Measurements from ENCODE around the gene GH2.

Gene GH2

DNA sequence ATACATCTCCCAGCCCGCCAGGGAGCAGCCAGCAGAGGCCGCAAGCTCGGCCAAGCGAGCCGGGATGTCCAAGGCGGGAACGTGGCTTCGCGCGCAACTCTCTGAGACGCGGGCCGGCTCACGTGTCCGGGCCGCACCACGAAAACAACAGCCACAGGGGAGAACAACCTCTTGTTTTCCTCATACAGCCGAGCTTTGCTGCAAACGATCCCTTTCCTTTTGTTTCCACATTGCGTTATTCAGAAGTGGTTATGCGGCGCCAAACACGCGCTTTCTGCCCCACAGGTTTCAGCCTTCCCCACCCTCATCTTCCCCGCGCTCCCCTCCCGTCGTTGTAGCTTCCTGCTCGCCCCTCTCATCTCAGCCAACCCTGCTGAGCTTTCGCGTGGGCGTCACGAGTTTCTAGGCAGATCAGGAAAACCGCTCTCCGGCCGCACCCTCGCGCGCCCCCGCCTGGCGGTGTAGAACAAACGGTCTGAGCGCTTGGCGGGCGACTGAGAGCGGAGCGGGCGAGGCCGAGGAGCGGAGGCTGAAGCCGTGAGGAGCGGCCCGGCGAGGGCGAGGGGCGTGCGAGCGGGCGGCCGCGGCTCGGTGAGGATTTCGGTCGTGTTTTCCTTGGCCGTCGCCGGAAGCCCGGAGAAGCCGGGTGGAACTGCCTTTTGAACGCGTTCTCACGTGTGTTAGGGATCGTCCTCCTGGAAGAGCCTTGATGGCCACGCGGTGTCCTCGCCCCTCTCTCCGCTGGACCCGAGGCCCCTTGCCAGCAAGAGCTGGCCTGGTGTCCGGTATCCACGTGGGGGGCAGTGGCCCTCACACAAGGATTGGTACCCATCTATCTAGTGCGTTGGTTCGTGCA, 32.7 kb downstream of the GH2 start:
- DNase-seq (ENCODE audit: low spot score) = peak; percentile 96
- in situ Hi-C loops (cut with MboI; ENCODE audit: low pct_unique_long_range_greater_than_20kb, low sequenced_read_pairs, unreplicated experiment) = loop anchor here (25.0 kb wide), 1 partner anchor 412 kb away; the partner anchor contains the start of gene CYB561
- TF ChIP-seq, protein P1, sequence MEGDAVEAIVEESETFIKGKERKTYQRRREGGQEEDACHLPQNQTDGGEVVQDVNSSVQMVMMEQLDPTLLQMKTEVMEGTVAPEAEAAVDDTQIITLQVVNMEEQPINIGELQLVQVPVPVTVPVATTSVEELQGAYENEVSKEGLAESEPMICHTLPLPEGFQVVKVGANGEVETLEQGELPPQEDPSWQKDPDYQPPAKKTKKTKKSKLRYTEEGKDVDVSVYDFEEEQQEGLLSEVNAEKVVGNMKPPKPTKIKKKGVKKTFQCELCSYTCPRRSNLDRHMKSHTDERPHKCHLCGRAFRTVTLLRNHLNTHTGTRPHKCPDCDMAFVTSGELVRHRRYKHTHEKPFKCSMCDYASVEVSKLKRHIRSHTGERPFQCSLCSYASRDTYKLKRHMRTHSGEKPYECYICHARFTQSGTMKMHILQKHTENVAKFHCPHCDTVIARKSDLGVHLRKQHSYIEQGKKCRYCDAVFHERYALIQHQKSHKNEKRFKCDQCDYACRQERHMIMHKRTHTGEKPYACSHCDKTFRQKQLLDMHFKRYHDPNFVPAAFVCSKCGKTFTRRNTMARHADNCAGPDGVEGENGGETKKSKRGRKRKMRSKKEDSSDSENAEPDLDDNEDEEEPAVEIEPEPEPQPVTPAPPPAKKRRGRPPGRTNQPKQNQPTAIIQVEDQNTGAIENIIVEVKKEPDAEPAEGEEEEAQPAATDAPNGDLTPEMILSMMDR (IDR thresholded peaks at IDR 0.05; ENCODE audit: extremely low read depth, insufficient read depth, missing control alignments) = peak; percentile 83

DNA sequence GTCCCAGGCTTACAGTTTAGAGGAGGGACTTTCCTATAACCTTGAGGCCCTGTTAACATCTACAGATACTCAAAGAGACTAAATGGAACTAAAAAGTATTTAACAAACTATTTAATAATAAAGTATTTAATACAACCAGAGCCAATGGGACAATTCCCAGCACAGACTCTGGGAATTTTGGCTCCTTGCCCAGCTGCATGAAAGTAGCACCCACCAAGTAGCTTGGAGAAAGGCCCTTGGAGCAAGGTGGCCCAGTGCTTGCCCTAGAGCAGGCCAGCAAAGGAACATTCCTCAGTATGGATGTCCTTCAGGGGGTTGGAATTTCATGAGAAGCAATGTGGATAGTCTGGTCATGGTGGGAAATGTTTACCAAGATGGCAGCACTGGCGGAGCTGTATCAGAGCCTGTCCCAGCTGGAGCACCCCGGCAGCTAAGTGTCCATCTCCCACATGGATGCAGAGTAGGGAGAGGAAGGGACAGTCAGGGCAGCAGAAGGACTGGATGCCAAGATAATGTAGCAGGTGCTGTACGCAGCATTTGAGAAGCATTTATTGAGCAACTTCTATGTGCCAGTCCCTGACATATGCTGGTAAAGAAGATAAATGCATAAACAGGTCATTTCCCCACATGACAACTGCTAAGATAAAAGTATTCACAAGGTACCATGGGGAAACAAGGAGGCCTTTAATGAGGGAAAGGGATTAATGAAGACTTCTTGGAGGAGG, 34.1 kb downstream of the GH2 start:
- TF ChIP-seq, protein P1 (IDR thresholded peaks at IDR 0.05; ENCODE audit: extremely low read depth, insufficient read depth, missing control alignments) = no peak
- in situ Hi-C loops (cut with MboI; ENCODE audit: low pct_unique_long_range_greater_than_20kb, low sequenced_read_pairs, unreplicated experiment) = loop anchor here (25.0 kb wide), 1 partner anchor 410 kb away; the partner anchor contains the start of gene CYB561
- DNase-seq (ENCODE audit: low spot score) = no peak

DNA sequence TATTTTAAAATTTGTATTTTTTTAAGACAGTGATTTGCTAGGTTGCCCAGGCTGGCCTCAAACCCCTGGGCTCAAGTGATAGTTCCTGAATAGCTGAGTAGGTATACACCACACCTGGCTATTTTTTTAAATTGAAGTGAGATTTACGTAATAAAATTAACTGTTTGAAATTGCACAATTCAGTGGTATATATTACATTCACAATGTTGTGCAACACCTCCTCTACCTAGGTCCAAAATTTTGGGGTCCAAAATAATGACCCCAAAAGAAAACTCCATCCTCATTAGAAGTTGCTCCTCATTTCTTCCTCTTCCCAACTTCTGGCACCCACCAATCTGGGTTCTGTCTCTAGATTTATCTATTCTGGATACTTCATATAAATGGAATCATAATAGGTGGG, 36.2 kb downstream of the GH2 start:
- DNase-seq (ENCODE audit: low spot score) = no peak
- in situ Hi-C loops (cut with MboI; ENCODE audit: low pct_unique_long_range_greater_than_20kb, low sequenced_read_pairs, unreplicated experiment) = loop anchor here (25.0 kb wide), 1 partner anchor 408 kb away; the partner anchor contains the start of gene CYB561

DNA sequence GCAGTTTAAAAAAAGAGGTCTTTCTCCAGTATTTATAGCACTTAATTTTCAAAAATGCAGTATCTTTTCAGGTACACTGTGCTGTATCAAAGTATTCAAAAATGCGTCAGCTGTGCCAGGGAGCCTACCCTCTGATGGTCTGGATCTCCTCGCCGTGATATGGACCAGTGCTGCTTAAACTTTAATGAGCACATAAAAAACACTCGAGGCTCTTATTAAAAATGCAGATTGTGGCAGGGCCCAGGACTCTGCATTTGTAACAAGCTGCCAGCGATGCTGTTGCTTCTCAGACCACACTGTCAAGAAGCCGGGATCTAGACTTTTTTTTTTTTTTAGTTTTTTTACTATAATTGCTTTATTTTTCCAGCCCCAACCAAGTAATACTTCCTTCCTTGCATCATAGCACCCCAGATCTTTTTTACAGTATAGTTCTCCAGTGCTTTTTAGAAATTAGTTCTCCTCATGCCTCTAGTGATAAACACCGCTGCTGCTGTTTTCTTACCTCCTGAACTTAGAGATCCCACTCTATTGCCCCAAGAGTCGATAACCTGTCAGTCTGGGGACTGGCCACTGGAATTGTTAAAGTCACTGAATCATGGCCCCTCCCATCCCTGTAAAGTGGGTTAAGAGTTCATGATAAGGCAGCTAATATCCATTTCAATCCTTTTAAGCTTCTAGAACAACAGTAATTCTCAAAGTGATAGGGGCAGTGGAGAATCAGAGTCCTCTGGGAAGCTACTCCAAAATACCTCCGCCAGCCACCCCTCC, 37.6 kb downstream of the GH2 start:
- in situ Hi-C loops (cut with MboI; ENCODE audit: low pct_unique_long_range_greater_than_20kb, low sequenced_read_pairs, unreplicated experiment) = loop anchor here (25.0 kb wide), 1 partner anchor 407 kb away; the partner anchor contains the start of gene CYB561
- no peak for DNase-seq (ENCODE audit: low spot score)
- TF ChIP-seq, protein P1 (IDR thresholded peaks at IDR 0.05; ENCODE audit: extremely low read depth, insufficient read depth, missing control alignments) = no peak

More for the DNA sequence above, 36.2 kb downstream of the GH2 start:
- TF ChIP-seq, protein P1 (IDR thresholded peaks at IDR 0.05; ENCODE audit: extremely low read depth, insufficient read depth, missing control alignments) = no peak

DNA sequence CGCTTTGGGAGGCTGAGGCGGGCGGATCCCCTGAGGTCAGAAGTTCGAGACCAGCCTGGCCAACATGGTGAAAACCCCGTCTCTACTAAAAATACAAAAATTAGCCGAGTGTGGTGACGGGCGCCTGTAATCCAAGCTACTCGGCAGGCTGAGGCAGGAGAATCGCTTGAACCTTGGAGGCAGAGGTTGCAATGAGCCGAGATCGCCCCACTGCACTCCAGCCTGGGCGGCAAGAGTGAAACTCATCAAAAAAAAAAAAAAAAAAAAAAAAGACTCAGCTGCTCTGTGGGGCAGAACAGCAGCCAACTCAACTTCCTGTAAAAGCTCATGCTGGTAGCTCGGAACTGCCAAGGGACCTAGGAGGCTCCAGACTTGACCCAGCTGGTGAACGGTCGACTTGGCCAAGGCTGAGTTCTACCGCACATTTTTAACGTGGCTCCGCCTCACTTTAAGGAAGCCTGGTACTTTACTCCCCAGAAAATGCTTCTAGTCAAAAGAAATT, 38.3 kb downstream of the GH2 start:
- in situ Hi-C loops (cut with MboI; ENCODE audit: low pct_unique_long_range_greater_than_20kb, low sequenced_read_pairs, unreplicated experiment) = loop anchor here (25.0 kb wide), 1 partner anchor 406 kb away; the partner anchor contains the start of gene CYB561
- peak; percentile 60 for DNase-seq (ENCODE audit: low spot score)

DNA sequence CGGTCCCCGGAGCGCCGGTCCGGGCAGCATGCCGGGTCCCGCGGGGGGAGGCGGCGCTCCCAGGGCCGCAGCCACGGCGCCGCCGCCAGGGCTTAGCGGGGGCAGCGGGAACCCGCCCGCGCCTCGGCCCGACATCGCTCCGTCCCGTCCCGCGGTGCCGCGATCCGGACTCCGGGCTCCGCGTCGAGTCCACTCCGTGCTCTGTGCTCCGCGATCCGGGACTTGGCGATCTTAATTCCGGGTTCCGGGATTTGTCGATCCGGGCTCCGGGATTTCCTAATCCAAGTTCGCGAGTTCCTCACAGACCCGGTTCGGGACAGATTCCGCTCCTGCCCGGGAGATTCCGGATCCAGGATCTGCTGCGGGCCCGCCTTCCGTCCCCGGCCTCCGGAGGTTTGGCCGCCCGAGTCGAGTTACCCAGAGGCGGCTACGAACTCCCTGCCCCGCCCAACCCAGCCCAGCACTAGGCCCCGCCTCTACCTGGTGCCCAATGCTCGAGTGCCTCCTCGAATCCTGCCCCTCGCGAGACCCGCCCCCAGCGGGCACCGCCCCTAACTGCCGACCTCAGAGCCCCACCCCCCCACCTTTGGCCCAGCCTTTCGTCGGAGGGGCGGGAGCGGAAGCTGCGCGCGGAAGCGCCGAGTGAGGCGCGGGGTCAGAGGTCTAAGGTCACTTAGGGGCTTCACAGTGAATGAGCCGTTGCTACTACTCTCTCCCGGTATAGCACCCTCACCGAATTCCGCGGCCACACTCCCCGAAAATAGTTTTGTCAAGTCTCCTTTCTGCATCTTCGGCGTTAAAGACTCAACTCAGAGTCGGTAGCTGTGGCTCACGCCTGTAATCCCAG, 39.0 kb downstream of the GH2 start, which contains the start of gene SMARCD2:
Gene SMARCD2, minus strand, starts transcription at position 146 of the 847 bp plus-strand sequence. Its CDS starts 11 bp downstream, at position 135.
- peak; percentile 98 for DNase-seq (ENCODE audit: low spot score)
- in situ Hi-C loops (cut with MboI; ENCODE audit: low pct_unique_long_range_greater_than_20kb, low sequenced_read_pairs, unreplicated experiment) = loop anchor here (25.0 kb wide), 1 partner anchor 405 kb away; the partner anchor contains the start of gene CYB561
- TF ChIP-seq, protein P1 (IDR thresholded peaks at IDR 0.05; ENCODE audit: extremely low read depth, insufficient read depth, missing control alignments) = no peak
